ENCODE results near the gene CCNO.

CCNO gene, protein sequence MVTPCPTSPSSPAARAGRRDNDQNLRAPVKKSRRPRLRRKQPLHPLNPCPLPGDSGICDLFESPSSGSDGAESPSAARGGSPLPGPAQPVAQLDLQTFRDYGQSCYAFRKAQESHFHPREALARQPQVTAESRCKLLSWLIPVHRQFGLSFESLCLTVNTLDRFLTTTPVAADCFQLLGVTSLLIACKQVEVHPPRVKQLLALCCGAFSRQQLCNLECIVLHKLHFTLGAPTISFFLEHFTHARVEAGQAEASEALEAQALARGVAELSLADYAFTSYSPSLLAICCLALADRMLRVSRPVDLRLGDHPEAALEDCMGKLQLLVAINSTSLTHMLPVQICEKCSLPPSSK

DNA sequence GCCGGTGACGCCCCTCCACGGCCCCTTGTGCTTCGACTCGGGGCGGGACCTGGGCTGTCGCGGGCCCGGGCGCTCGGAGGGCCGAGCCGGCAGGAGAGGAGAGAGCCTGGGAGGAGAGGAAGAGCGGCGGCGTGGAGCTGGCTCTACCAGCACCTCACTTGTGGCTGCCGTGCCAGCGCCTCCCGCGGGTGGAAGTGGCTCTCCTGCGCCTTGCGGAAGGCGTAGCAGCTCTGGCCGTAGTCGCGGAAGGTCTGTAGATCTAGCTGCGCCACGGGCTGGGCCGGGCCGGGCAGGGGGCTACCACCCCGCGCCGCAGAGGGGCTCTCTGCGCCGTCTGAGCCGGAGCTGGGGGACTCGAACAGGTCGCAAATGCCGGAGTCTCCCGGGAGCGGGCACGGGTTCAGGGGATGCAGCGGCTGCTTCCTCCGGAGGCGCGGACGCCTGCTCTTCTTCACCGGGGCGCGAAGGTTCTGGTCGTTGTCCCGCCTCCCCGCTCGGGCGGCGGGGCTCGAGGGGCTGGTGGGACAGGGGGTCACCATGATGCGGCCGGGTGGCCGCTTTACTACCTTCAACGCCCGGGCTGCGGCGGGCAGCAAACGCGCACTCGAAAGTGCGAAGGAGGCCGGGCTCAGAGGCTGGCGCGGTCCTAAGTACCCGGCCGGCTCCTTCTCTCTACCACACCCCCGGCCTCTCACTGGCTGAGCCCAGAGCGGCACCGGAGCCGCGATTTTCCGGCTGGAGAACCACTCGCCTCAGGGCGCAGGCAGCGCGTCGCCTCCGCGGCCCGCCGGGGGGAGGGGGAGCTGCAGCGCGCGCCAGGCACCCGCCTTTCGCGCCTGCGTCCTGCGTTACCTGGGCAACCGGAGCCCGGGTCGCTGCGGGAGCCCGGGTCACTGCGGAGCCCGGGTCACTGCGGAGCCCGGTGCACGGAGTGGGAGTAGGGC, at the start of gene CCNO:
Gene CCNO, minus strand, starts transcription at position 624 of the 944 bp plus-strand sequence. Its CDS starts 85 bp downstream, at position 539.
- DNase-seq, result peak in 3 of 14 donors; percentile 16 to 79 (median 38)

DNA sequence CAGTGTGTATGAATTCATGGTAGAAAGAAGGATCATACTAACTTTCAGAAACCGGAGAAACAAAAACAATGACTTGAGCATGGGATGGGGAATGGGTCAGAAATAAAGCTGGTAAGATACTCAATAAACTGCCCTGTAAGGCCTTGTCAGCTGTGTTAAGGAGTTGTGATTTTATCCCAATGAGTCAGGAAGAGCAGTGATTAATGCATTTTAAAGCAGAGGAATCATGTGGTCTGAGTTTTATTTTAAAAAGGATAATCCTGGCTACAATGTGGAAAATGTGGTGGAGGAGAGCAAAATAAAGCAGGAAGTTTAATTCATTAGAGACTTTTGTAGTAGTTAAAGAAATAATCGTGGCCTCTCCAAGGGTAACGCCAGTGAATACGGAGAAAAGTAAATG, 45.4 kb upstream of the CCNO start:
- no peak for DNase-seq

DNA sequence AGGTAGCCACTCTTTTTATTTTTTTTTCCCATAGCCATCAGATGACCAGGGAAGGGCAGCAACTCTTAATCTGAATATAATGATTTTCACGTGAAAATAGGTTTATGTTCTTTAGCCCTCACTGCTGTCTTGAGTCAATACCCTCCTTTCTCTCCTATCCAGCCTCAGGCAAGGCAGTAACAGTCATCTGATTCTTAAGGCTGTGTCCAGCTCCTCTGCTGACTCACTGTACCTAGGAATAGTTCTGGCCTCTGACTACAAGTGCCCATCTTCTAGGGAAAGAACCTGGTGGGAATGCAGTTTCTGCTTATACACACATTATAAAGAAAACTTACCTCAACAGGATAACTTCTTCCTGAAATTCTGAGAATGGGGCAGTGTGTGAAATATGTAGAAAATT, 43.4 kb upstream of the CCNO start:
- no peak for DNase-seq

DNA sequence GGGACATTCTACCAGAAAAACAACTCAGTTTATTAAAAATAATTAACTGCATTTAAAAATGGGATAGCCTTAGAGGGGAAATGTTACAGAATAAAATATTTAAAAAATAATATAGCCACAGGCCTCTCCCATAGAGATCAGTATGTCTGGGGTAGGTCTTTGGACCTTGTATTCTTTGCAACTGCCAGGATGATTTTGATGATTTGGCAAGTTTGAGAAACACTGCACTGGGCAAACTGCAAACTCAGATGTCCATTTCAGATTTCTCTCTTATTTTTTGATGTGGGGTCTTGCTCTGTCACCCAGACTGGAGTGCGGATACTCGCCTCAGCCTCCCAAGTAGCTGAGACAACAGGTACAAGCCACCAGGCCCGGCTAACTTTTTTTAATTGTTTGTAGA, 24.9 kb upstream of the CCNO start:
- no peak for DNase-seq

DNA sequence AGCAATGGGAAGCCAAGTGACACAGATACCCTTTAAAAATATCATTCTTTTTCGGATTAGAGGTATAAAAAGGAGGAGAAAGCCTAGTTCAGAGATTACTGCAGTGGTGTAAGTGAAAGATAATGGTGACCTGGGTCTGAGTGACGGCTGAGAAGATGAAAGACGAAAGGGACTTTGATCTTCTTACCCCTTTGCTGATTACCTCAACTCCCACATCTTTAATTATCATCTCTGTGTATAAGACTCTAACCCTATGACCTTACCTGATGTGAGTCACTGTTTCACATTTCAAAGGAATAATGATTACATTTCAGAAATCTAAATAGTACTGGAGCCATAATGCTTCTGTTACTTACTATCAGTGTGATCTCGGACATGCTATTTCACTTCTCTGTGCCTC, 21.4 kb upstream of the CCNO start:
- no peak for DNase-seq

DNA sequence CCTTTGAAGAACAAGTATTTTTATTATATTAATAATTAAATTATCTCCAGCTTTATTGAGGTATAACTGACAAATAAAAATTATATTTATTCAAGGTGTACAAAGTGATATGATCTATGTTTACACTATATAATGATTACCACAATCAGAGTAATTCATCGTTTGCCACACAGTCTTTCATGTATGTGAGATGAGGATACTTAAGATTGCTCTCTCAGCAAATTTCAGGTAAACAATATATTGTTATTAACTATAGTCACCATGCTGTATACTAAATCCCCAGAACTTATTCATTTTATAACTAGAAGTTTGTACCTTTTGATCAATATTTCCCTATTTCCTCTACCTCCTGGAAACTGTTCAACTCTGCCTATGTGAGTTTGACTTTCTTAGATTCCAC, 16.7 kb upstream of the CCNO start:
- DNase-seq, result no peak

DNA sequence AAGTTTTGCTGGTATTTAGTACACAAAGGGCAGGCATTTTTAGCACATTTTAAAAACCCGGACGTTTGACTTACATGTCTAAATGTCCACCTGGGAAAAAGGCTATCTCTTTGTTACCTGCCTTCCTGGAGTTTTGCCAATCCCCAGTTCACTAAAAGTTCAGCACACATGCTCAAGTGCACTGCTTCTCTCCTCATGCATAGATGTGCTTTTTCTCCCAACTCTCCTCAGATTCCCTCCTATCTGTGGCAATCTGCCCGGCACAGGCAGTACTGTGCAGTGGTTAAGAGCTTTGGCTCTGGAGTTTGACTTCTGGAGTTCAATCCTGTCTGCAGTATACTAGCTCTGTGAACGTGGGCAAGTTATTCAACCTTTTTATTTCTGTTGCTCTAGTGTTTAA, 8.3 kb upstream of the CCNO start:
- no peak for DNase-seq

DNA sequence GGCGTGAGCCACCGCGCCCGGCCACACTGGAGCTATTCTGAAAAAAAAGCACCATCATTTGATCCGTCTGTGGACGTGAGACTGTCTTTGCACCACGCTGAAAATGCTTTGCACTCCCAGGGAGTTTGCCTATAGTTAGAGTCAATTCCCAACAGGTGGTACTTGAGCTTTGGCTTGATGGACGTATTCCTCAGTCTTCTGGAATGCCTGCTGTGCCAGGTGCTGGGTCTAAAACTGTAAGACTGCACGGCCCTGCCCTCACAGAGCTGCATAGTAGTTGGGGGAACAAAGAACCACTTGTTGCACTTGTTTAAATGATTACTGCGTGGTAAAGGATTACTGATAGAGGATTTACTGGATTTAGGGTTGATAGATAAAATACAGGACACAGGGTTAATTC, 3.4 kb upstream of the CCNO start:
- DNase-seq, result no peak

DNA sequence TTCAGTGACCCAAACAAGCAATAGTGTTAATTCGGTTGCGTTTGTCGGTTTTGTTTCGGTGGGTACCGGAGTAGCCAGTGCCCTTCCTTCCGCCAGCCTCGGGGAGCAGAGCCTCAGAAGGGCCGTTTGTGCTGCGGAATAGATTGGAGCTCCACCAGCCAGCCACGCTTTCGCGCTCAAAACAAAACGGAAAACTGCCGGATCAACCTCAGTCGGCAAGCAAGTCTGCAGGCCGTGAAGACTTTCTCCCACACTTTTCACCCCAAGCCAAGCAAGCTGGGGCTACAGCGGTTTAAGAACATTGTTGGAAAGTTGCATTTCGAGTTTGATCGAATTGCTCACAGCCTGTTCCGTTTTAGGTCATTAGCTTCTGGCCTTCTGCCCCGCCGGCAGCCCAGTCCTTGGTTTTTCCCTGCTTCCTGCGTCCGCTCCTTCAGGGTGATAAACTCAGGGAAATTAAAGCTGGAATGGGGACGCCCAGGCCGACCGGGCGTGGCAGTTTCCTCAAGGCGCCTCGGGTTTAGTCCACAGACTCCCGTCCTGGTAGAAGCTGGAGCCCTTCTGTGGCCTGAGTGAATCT, 803 bp upstream of the CCNO start:
- DNase-seq, result peak in 1 of 14 donors; percentile 65

DNA sequence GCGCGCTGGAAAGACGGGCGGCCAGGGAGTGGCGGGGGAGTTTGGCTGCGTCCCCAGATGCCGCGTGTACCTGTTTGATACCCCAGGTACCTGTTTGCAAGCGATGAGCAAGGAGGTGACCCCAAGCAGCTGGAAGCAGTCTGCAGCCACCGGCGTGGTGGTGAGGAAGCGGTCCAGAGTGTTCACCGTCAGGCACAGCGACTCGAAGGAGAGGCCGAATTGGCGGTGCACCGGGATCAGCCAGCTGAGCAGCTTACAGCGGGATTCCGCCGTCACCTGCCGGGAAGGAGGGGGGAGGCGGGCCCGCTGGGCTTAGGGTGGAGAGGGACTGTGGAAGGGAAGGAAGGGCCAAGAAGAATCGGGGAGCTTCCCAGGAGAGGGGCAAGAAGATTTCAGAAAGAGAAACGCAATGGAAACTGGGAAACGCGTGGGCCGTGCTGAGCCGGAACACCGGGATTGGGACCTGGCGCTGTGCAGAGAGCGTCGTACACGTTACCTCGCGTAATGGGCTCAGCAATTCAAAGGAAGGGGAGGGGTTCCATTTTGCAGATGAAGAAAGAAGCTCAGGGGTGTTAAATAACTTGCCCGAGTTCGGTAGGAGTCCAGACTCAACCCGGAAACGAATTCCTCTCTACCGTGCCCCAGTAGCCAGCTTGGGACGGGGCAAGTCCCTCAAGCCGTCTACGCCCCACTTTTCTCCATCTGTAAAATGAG, 980 bp downstream of the CCNO start:
- DNase-seq, result peak in 1 of 14 donors; percentile 50

DNA sequence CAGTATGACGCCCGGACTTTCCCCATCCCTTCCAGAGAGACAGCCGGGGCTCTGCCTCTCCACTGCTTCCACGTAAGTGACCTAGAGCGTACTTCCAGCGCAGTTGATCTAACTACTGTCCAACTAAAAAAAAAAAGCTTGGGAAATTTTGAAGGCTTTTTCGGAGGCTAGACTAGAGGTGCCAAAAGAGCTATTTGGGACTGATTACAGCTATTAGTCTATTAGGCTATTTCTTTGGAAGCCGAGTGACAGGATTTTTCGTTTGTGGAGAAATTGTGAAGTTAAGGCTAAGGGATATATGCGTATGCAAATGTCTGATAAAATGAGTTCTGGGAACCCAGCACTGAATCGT, 1.5 kb downstream of the CCNO start:
- no peak for DNase-seq

DNA sequence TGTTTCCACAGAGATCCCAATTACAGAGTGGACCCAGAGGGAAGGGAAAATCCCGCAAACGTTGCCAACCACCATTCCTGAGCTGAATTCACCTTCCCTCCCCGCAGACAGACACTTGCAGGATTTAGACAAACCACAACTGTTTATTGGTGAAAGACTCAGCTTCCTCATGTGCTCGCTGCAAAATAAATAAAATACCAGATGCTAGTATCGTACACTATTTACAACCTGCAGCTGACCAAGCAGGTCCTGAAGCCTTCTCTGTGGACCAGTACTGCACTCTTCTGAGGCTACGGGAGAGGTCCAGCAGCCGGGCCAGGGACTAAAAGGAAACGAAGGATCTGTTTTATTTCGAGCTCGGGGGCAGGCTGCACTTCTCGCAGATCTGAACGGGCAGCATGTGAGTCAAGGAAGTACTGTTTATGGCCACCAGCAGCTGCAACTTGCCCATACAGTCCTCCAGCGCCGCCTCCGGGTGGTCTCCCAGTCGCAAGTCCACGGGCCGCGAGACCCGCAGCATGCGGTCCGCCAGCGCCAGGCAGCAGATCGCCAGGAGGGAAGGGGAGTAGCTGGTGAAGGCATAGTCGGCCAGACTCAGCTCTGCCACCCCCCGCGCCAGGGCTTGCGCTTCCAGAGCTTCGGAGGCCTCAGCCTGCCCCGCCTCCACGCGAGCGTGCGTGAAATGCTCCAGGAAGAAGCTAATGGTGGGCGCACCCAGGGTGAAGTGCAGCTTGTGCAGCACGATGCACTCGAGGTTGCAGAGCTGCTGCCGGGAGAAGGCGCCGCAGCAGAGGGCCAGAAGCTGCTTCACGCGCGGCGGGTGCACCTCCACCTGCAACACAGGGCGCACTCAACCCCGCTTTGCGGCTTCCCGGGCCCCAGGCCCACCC, 2.1 kb downstream of the CCNO start:
- peak in 1 of 14 donors; percentile 14 for DNase-seq

DNA sequence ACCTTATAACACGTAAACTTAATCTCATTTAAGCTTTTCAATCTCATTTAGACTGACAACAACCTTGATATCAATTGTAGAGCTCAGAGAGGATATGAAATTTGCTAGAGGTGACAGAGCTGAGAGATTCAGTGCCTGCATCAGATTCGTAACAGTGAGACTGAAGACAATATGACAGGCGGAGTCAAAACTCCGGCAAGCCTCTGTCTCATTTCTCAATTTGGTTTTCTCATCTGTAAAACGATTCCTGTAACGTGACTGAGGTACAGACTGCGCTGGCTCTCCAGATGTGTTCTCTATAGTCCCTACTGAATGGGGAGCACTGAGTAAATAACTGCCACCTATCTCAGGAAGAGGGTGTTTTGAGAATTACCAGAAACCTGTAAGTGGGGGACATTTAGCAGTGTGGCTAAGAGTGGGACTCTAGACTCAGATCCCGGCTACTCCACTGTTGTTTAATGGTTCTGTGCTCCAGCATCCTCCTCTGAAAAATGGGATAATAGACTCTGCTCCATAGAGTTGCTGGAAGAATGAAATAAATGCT, 3.2 kb downstream of the CCNO start:
- no peak for DNase-seq

DNA sequence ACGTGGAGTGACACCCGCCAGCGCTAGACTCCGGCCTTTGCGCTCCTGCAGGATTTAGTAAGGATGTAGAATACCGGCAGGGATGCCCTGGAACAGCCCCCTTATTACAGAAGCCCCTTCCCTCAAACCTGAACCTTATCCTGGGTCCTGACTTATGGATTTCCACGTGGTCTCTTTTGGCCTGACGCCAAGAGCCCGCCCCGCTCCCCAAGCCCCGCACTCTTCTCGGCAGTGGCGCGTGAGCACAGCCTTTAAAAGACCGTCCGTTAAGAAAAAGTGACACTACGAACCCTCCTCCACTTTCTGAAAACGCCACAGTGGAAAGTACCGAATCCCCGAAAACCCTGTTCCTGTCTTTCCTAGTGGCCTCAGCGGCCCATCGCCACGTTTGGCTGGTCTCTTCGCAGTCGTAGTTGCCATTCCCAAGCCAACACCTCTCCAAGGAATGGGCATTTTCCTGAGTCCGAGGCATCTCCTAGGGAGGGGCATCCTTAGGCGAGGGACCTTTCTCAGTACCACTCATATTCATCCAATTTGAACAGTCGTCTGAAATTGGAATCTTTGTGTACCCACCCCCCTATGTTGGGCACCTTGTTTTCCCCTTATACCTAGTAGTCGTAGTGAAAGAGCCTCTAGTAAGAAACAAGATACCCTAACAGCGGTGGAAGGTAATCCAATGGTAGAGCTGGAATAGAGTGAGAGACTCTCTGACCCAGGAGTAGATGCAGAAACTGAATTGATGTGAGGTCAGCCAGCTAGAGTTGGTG, 5.6 kb downstream of the CCNO start:
- no peak for DNase-seq

DNA sequence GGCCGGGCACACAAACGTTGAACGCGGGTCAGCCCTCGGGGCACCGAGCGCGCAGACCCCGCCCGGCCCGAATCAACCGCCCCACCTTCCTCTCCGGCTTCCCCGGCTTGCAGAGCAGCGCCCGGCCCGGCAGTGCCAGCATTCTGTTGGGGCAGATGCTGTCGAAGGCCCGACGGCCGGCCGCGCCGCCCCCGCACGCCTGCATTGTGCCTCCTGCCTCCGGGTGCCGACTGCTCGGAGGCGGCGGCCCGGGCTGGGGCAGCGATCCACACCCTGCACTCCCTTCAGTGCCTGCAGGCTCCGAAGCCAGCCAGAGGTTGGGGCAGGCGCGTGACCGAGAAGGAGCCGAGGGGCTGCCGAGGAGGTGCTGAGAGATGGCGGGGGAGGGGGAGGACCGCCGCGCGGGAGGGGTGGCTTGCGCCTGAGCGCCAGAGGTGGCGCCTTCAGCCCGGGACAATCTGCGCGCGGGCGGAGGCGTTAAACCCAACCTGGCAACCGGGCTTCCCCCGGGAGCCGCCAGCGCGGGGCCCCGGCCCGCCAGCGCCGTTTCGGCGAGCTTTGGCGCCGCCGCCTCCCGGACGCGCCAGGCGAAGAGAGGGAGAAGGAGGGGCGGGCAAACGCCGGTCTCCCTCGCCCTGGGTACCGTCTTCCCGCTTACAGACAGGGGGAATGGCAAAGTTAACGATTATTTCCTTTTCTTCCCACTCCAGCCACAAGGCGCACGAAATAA, 6.3 kb downstream of the CCNO start, which contains the start of gene MCIDAS:
Gene MCIDAS, minus strand, starts transcription at position 382 of the 730 bp plus-strand sequence. Its CDS starts 177 bp downstream, at position 205.
- peak in 1 of 14 donors; percentile 5 for DNase-seq

DNA sequence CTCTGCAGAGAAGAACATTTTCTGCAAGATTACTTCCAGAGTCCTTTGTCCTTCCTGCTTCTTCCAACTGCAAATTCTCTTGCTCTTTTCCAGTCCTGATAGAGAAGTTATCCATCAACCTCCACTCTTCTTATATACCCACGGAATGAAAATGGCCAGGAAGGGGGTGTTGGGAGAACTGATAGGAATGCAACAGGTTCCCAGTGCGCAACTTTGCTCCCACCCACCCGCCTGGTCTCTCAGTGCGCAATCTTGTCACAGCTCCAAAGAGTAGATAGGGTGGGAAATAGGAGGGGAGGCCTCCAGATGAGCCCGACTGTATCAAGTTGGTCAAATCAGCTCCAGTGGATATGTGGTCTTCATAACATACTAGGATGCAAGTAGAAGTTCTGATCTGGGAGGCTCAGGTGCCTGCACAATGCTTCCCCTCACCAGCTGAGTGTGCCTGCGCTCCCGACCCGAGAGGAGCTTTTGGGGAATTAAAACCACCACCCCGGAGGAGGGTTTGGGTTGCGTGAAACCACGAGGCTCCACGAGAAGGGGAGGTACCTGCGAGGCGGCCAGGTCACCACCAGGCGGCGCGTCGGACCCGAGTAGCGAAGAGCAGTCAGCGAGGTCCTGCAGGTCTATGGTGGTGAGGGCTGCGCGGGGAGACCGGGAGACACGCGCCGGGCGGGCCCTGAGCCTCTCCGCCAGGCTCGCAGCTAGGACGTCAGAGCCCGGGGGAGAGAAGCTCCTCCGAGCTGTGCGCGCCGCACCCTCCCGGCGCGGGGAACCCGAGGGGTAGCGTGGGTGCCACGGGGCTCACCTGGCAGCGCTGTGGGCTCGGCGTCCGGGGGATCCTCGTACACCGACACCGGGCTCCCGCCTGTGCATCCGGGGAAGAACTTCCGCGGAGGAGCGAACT, 7.1 kb downstream of the CCNO start:
- DNase-seq, result peak in 1 of 14 donors; percentile 7

DNA sequence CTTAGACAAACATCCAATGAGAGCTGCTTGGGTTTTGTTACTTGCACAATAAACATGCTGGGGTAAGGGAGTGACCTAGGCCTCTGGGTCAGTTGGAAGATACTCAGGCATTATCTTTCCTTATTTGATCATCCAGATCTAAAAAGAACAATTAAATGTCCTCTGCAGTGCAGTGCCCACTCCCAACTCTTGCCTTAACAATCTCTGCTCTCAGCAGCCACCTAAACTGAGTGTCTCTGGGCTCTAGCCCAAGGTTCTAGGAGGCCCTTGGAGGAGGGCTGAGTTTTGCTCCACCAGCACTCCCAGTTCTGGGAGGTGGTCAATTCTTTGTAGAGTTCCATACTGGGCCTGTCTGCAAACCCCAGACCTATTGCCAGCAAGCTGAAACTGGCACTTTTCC, 8.1 kb downstream of the CCNO start:
- DNase-seq, result no peak

DNA sequence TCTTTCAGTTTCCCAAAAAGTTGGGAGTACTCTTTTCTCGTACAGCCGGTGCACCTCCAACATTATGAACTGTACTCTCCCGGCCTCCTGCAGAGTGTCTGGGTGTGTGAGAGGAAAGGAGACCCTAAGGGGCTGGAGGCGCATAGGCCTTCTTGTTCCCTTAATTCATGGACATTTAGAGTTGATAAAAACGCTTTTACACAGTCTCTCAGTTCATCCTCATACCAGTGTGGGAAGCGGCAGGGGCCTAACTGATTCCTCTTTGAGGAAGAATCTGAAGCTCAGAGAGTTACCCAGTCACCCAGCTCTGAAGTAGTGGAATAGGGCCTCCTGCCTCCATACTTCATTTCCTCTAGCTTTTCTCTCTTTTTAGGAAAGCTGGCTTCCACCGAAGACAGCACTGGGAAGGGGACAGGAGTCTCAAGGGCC, 9.6 kb downstream of the CCNO start:
- DNase-seq, result no peak

All from C1 segment of cervical spinal cord (tissue), 14 donors.